Activated CD4-positive, CD25-positive, alpha-beta regulatory T cell treated with anti-CD3 and anti-CD28 coated beads, Interleukin-2, amount 50 U/mL, for 72 hours (primary cell): ENCODE measurements around the gene HNF1A.

ENCODE experiments used
- DNase-seq: peaks from one replicate; pipeline ENCODE4 v3.0.0; 2021

HNF1A gene

DNA sequence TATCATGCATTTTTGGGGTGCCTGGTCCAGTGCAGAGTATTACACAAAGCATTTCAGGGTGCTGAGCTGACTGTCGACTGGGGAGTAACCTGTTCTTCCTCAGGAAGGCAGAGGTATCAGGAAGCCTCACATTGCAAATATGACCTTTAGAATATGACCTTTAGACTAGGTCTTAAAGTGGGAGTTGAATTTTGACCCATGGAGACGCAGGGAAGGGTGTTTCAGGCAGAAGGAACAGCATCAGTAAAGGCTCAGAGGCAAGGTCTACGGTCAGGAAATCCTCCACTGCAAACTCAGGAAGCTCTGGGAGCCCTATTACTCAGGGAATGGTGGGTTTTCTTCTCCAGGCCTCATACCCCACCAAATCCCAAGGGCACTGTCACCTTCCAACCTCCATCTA, 11.3 kb downstream of the HNF1A start:
- DNase-seq = no peak

- no peak for DNase-seq
Measured at GRCh38 chr12:120990487-120991055, 12.2 kb downstream of the HNF1A start.

- no peak for DNase-seq
Measured at GRCh38 chr12:120991965-120992364, 13.6 kb downstream of the HNF1A start.

DNA sequence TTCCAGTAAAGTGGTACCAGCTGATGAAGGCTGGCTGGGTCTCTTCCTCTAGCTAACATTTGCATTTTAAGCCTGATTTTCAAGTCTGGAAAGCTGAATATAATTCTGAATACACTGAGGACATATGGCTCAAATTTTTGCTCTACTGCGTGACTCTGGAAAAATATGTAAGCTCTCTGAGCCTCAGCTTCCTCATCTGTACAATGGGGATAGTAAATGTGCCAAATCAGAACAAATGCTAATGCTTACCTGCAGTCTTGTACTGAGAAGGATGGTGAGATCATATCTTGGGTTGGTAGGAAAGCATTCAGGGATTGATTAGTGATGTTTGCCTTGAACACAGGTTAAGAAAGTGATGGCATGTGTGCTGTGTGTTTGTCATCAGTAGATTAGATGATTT, 14.6 kb downstream of the HNF1A start:
- no peak for DNase-seq

DNA sequence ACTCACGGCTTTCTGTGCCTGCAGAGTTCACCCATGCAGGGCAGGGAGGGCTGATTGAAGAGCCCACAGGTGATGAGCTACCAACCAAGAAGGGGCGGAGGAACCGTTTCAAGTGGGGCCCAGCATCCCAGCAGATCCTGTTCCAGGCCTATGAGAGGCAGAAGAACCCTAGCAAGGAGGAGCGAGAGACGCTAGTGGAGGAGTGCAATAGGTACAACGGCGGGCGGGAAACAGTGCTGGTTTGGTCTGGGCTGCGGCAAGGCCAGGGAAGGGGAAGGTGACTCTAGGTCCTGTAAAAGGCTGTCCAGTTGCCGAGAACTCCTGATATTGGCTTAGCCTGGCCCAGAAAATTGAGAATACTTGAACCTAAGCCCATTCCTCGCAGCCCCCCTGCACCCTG, 15.2 kb downstream of the HNF1A start:
- DNase-seq = no peak

DNA sequence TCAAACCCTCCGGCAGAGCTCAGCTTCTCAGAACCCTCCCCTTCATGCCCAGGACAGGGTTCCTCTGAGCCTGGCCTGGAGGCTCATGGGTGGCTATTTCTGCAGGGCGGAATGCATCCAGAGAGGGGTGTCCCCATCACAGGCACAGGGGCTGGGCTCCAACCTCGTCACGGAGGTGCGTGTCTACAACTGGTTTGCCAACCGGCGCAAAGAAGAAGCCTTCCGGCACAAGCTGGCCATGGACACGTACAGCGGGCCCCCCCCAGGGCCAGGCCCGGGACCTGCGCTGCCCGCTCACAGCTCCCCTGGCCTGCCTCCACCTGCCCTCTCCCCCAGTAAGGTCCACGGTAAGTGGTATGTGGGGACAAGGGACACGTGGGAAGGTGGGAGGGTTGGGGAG, 15.7 kb downstream of the HNF1A start:
- DNase-seq = no peak

GRCh38 chr12:120994589-120995337, 16.4 kb downstream of the HNF1A start:
- no peak for DNase-seq

DNA sequence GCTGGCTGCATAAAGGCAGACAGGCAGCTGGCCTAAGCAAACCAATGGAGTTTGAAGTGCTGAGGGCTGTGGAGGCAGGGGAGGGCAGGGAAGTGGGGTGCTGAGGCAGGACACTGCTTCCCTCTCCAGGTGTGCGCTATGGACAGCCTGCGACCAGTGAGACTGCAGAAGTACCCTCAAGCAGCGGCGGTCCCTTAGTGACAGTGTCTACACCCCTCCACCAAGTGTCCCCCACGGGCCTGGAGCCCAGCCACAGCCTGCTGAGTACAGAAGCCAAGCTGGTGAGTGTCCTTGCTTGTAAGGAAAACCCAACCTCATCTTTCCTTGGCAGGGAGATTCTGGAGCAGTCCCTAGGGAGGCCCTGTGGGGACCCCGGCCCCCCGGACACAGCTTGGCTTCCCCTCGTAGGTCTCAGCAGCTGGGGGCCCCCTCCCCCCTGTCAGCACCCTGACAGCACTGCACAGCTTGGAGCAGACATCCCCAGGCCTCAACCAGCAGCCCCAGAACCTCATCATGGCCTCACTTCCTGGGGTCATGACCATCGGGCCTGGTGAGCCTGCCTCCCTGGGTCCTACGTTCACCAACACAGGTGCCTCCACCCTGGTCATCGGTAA, 17.9 kb downstream of the HNF1A start:
- DNase-seq = no peak

DNA sequence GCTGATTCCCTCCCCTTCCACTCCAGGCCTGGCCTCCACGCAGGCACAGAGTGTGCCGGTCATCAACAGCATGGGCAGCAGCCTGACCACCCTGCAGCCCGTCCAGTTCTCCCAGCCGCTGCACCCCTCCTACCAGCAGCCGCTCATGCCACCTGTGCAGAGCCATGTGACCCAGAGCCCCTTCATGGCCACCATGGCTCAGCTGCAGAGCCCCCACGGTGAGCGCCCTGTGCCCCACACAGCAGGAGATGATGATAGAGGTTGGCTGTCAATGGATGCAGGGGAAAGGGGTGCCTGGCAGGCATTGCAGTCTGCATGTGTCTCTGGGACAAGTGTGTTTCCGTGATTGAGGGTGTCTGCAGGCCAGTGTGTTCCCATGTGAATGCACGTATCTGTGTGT, 19.1 kb downstream of the HNF1A start:
- DNase-seq = no peak

- DNase-seq = no peak
Measured at GRCh38 chr12:120998435-120998834, 20.1 kb downstream of the HNF1A start.

DNA sequence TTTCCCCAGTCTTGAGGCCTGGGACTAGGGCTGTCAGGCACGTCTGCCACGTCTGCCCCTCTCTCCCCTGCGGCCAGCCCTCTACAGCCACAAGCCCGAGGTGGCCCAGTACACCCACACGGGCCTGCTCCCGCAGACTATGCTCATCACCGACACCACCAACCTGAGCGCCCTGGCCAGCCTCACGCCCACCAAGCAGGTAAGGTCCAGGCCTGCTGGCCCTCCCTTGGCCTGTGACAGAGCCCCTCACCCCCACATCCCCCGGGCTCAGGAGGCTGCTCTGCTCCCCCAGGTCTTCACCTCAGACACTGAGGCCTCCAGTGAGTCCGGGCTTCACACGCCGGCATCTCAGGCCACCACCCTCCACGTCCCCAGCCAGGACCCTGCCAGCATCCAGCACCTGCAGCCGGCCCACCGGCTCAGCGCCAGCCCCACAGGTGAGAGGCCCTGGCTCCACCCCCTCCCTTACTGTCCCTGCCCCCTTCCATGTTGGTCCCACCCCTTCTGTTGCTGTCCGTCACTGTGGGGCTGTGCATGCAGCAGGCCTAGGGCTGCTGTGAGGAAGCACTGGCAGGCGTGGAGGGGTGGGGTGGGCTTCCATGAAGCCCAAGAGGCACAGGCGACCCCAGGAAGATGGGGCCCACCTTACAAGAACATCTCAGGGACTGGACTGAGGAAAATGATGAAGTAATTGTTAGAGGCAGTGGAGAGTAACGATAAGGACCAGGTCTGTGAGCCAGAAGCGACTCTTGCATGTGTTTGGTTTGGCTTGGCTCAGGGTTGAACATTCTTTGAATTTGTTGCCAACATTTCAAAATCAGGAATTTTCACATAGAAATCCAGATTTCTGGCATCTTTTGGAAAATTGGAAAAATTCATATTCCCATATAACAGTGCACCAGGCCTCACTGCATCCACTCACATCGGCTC, 21.1 kb downstream of the HNF1A start:
- DNase-seq = no peak

DNA sequence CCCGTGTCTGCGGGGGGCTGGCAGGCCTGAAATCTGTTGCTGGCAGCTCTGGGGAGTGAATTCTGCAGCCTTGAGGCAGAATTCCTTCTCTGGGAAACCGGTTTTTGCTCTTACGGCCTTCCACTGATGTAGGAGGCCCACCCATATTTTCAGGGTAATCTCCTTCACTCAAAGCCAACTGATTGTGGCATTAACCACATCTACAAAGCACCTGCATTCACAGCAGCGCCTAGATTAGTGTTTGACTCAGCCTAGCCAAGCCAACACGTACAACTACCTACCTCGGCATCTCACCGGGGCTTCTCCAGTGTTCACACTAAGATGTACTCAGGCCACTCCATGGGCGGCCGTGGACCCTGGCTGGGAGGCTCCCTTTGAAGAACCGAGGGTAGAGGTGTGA, 22.2 kb downstream of the HNF1A start:
- no peak for DNase-seq

GRCh38 chr12:121001060-121001459, 22.7 kb downstream of the HNF1A start:
- DNase-seq = no peak

- no peak for DNase-seq
Measured at GRCh38 chr12:121001841-121002483, 23.6 kb downstream of the HNF1A start.

DNA sequence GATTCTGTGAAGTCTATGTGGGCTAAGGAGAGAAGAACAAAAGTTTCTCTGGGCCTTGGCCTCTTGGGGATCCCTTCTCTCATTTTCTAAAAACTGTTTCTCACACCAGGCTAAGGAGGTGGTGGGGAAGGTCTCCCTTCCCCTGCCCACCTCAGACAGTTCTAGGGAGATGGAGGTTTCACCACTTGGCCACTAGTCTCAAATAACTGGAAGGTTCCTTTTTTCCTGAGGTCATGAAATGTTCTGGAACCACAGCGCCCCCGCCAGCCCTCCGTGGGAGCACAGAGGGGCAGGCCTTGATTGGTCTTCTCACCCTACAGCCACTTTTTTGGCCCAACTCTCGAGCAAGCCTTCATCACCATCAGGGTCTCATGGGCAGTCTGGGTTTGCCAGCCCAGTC, 25.3 kb downstream of the HNF1A start:
- DNase-seq = no peak

- DNase-seq = no peak
Measured at GRCh38 chr12:121004253-121004815, 26.0 kb downstream of the HNF1A start.

GRCh38 chr12:121005346-121005815, 27.0 kb downstream of the HNF1A start:
- peak; percentile 52 for DNase-seq

- DNase-seq = no peak
Measured at GRCh38 chr12:121008347-121009098, 30.2 kb downstream of the HNF1A start.

GRCh38 chr12:121009741-121010140, 31.4 kb downstream of the HNF1A start:
- no peak for DNase-seq

- no peak for DNase-seq
Measured at GRCh38 chr12:121010860-121011259, 32.5 kb downstream of the HNF1A start.

- no peak for DNase-seq
Measured at GRCh38 chr12:121011820-121012219, 33.5 kb downstream of the HNF1A start.

- no peak for DNase-seq
Measured at GRCh38 chr12:121013715-121014114, 35.4 kb downstream of the HNF1A start.
